HG02870 (cell line): ENCODE measurements around the gene EML6.

Experiments
- ATAC-seq: cut with Tn5 transposase; IDR thresholded peaks from one replicate; pipeline ENCODE4 v1.9.1; 2021; ENCODE audit warnings: mild to moderate bottlenecking, moderate library complexity; ENCODE audit not compliant: unreplicated experiment

The EML6 gene

DNA sequence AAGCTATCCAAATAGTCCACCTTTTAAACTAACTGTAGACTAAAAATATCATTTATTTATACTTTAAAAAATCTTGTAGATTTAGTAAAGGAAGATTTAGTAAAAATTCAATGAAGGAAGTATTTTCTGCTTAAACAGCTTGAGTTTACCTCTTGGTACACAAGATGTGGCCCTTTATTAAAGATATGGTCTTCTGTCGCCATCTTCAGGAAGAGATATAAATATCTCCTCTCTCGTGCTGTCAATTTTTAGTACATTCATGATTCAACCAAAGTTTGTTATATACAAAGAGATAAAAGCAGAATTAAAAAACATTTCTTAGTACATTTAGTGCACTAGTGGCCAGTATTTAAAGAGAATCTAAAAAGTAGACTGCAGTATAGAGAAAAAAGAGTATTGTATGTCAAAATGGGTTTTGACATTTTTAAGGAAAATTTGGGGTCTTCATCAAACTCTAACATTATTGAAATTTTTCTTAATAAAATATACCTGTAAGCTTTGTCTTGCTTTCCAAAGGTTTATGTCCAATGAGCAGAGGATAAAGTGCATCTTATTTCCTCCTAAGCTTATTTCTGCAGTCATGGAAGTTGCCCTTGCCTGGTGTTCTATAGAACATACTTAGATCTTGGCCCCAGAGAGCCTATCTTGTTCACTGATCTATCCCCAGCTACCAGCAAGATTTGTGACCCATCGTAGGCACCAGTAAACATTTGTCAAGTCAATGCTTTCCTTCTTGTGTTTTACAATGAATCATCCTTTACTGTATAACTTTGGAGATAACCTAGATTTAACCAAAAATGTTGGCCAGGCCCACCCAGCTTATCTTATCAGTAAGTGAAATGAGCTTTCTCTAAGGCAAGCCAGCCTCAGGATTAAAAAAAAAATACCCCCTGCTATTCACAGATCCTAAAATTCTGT is 18.5 kb upstream of the EML6 start:
- no peak for ATAC-seq

- no peak for ATAC-seq
Measured at GRCh38 chr2:54706622-54707021, 16.8 kb upstream of the EML6 start.

GRCh38 chr2:54708584-54709335 is 14.7 kb upstream of the EML6 start:
- ATAC-seq = peak; percentile 38

- ATAC-seq = peak; percentile 38
Measured at GRCh38 chr2:54709336-54709809, 14.1 kb upstream of the EML6 start.

DNA sequence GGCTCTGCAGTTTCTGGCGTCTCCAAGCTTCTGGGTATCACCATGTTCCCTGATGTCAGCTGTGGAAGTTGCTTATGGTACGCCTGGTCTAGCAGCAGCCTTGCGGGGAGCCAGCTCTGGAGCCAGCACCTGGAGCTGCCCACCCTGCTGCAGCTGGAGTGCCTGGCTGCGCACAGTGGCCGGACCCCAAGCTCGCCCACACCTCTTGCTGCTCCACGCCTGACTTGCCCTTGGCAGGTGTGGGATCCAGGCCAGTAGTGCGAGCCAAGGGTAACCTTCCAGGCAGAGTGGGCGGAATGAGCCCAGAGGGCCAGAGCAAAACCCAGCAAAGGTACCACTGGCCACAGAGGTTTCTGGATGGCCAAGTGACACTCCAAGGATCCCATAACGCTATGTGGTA is 13.2 kb upstream of the EML6 start:
- no peak for ATAC-seq

DNA sequence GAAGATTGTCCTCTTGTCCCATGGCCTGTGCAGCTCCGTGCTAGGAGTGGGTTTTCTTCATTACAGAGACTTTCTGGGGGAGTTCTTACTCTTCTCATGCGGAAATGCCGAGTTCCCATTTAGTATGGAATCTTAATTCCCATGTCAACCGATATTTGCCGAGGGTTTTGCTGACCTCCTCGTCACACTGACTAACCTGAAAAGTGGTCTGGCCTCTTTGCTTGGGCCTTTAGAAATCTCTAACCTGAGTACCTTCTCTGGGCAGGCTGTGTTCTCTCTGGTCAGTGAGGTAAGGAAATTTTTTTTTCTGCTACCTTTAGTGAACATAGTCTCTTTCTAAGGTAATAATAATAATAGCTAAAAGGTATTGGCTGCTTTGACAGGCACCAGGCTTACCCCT is 10.9 kb upstream of the EML6 start:
- ATAC-seq = no peak

DNA sequence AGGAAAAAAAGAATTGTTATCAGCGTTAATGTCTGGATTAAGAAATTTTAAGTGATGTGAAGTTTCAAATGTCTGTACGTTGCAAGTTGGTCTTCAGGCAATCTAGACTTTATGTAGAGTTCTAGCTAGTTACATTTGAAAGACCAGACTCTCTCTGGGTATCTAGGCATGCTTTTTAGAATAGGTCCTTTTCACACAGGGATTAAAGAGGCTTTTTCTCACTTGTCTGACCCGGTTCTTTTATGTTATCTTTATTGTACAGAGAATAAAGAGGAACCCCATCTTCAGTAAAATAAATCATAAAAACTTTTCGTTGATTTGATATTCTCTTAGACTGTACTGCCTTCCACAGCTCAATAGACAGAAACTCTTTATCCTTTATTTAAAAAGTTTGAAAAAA is 8.5 kb upstream of the EML6 start:
- no peak for ATAC-seq

DNA sequence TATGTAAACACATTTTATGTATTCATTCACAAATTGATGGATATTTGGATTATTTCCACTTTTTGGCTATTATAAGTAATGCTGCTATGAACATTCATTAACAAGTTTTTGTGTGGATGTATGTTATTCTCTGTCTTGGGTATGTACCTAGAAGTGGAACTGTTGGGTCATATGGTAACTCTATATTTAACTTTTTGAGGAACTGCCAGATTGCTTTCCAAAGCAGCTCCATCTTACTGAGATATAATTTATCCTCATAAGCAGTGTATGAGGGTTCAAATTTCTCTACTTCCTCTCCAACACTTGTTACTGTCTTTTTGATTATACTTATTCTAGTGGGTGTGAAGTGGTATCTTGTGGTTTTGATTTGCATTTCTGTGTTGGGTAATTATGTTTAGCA is 7.1 kb upstream of the EML6 start:
- ATAC-seq = no peak

GRCh38 chr2:54720563-54720962 is 2.9 kb upstream of the EML6 start:
- no peak for ATAC-seq

GRCh38 chr2:54722641-54723040 is 821 bp upstream of the EML6 start:
- ATAC-seq = no peak

- ATAC-seq = no peak
Measured at GRCh38 chr2:54723996-54724559, 616 bp downstream of the EML6 start.

- ATAC-seq = no peak
Measured at GRCh38 chr2:54724560-54725342, 1.3 kb downstream of the EML6 start.

DNA sequence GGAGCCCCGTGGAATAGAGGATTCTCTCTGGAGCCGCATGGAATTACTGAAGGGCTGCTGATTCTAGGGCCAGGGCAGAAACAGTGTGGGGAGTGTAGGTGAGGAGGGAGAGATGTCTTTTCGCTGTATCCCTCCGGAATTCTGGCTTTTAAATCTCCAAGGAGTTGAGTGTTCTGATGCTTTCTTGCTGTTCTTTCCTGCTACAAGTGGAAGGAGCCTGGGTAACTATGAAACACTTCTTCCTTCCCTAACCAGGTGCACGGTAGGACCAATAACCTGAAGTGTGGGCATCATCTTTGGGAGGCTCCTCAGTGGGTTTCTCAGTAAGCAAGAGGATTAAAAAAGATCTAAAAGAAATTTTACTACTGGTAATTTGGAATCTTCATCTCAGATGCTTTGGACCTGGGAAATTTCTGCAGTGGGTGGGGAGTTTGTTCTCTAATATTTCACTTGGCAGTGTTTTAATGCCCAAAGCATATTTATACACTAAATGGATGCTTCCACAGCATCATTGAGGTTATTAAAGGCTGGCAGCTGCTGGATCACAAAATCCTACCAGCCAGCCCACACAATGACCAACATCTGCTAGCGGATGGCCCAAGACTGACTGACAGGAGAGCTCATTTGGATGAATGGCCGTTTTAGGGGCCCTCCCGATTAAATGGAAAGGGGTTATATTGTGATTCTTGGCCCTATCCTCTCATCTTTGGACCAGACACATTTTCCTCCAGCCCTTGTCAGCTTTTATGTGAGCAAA is 2.1 kb downstream of the EML6 start:
- no peak for ATAC-seq

GRCh38 chr2:54726431-54726830 is 3.0 kb downstream of the EML6 start:
- ATAC-seq = no peak

- no peak for ATAC-seq
Measured at GRCh38 chr2:54726940-54727339, 3.5 kb downstream of the EML6 start.

GRCh38 chr2:54728669-54729120 is 5.2 kb downstream of the EML6 start:
- ATAC-seq = no peak

- no peak for ATAC-seq
Measured at GRCh38 chr2:54735636-54736035, 12.2 kb downstream of the EML6 start.

- no peak for ATAC-seq
Measured at GRCh38 chr2:54738281-54738680, 14.8 kb downstream of the EML6 start.

DNA sequence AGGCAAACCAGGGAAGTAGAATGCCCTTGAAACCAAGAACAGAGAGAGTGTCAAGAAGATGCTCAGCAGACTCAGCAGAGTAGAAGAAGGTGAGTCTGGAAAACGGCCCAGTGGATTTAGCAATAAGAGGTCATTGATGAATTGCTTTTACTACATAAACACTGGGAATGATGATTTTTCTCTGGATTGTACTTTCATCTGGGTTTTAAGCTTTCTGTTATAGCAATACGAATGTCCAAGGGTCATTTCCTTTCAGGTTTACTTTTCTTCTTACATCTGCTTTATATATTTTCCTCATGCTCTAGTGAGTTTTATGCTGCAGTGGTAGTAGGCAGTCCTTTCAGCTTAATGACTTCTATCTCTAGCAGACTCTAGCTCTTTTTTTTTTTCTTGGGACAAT is 16.9 kb downstream of the EML6 start:
- no peak for ATAC-seq

DNA sequence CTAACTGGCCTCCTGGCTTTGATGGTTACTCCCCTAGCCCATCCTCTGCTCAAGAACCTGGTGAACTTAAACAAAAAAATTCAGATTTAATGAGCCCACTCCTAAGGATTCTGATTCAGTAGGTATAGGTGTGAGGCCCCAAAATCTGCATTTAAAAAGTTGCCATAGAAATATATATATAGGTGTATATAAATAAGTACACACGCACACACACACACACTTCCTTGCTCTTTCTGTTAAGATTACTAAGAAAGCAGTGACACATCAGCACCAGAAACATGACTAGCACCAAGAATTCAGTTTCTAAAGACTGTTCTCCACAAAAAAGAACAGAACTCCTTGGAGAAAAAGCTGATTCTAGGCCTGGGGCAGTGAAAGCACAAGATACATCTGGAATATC is 17.8 kb downstream of the EML6 start:
- no peak for ATAC-seq
